ENCODE measurements around the gene TAS2R60.
"Not testable (repeated sequence)": the region's sequence is repeated elsewhere in the genome, so short reads cannot be mapped to it uniquely, and the experiment has no call there.

TAS2R60 gene

DNA sequence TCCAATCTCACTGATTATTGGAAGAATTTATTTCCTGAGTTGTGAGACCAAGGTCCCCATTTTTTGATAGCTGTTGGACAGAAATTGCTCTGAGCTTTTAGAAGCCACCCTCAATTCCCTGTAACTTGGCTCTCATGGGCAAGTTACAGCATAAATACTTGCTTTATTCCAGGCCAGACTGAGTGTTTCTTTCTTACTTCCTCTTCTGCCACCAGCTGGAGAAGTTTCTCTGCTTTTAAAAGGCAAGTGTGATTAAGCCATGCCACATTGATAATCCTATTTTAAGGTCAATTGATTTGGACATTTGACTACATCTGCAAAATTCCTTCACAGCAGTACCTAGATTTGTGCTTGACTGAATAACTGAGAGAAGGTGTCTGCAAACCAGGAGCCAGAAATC lies 20.3 kb downstream of the TAS2R60 start:
- in situ Hi-C loops (cut with HindIII; ENCODE audit: low sequenced_read_pairs) = no loop called here

DNA sequence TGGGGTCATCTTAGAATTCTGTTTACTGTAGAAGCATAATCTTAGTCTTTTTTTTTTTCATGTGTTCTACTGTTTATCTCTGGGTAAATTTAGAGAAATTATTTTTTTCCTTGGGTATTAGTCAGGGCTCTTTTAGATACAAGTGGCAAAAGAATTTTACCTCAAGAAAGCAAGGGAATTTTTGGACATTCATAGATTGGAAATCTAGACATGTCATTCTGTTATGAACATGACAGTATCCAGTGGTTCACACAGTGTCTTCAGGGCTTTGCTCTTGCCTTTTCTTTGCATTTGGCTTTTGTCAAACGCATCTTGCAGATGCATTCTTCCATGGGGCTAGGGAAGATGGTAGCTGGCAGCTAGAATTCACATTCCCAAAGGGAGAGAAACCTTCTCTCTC lies 20.7 kb downstream of the TAS2R60 start:
- in situ Hi-C loops (cut with HindIII; ENCODE audit: low sequenced_read_pairs) = no loop called here

DNA sequence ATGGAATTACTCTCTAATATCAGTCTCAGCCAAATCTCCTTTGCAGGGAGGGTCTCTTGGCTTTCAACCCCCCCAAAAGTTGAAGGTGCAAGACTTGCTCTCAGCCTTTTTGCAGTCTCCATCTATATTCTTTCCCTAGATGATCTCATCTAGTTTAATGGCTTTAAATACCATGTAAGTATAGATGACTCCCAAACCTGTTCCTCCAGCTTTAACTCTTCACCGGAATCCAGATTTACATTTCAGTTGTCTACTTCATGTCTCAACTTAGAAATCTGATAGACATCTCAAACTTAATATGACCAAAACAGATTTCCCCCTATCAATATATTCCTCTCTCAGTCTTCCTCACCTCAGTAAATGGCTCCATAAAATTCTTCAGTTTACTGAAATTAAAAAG lies 24.5 kb downstream of the TAS2R60 start:
- in situ Hi-C loops (cut with HindIII; ENCODE audit: low sequenced_read_pairs) = no loop called here

DNA sequence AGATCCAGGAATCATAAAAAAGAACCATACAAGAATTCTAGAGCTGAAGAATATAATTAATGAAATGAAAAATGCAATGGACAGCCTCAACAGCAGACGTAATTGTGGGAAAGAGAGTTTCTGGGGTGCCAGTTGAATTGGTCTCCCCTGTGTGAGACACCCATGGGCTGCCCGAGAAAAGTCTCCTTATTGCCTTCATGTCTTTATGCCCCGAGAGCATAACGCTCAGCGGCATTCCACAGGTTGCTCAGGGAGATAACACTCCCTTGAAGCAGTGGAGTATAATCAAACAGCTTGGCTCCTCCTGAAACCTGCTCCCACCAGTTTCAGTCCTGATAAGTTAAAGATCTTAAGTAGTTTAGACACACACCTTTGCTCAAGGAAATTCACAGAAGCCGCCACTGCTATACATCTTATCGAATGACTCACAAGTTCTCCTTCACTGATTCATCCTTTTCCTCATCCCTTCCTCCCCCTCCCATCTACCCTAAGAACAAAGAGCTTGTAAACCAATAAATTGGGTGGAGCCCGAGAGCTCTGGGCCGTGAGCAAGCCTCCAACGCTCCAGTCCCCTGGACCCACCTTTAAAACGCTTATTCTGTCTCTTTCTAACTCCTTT lies 28.9 kb downstream of the TAS2R60 start:
- in situ Hi-C loops (cut with HindIII; ENCODE audit: low sequenced_read_pairs) = not testable (repeated sequence)

DNA sequence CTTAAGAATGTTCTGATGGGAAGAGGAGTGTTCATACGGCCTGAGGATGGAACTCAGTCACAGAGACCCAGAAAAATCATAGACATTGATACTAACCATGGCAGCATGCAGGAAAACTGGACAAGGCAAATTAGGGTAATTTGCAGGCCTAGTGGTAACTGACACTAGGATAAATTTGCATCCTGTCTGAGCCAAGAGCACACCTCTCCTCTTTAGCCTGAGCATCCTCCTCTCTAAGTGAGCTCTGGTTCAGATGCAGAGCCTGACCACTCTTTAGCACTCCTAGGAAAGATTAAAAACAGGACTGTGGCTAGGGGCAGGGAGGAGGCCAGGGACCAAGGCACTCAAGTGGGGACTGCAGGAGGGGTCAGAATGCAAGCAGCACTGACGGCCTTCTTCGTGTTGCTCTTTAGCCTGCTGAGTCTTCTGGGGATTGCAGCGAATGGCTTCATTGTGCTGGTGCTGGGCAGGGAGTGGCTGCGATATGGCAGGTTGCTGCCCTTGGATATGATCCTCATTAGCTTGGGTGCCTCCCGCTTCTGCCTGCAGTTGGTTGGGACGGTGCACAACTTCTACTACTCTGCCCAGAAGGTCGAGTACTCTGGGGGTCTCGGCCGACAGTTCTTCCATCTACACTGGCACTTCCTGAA lies 34.4 kb downstream of the TAS2R60 start, which contains the start of gene TAS2R41:
Gene TAS2R41, plus strand, starts transcription at position 373 of the 650 bp plus-strand sequence. Its CDS starts 0 bp downstream, at position 373.
- in situ Hi-C loops (cut with HindIII; ENCODE audit: low sequenced_read_pairs) = no loop called here

DNA sequence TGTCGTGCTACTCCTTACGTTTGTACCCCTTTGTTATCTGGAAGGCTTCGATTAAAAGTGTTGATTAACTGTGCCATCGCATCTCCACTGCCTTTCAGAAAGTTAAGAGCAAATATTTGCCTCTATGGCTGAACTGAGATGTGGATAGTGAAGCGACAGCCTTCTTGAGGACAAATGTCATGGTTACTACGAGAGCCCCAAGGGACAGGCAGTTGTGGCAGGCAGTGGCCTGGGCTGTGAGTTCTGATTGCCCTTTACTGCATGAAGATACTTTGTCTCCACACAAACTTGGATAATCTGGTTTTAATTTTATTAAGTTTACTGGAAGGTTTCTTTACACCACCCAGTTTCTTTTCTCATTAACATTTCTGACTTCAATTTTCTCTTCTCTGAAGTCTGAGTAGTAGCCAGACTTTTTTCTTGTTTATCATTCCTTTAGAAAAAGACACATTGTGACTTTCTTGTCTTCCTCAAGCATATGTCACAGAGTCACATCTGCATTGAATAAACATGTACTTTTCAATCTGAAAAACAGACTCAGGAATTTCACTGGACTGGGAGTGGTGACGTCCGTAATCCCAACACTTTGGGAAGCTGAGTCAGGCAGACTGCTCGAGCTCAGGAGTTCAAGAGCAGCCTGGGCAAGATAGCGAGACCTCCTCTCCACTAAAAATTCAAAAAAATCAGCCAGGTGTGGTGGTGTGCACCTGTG lies 36.0 kb downstream of the TAS2R60 start:
- in situ Hi-C loops (cut with HindIII; ENCODE audit: low sequenced_read_pairs) = no loop called here

DNA sequence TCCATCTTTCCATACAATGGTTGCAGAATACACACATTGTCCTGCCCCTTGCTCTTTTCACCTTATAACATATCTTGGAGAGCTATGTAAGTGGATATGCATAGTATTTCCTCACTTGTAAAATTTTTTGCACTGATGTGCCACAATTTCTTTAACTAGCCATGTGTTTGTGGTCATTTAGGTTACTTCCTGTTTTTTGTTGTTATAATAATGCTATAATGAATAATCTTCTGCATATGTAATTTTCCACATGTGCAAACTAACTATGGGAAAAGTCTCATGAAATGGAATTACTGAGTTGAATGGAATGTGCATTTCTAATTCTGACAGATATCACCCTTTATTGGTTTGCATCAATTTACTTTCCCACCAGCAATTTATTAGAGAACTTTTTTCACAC lies 37.2 kb downstream of the TAS2R60 start:
- in situ Hi-C loops (cut with HindIII; ENCODE audit: low sequenced_read_pairs) = no loop called here

DNA sequence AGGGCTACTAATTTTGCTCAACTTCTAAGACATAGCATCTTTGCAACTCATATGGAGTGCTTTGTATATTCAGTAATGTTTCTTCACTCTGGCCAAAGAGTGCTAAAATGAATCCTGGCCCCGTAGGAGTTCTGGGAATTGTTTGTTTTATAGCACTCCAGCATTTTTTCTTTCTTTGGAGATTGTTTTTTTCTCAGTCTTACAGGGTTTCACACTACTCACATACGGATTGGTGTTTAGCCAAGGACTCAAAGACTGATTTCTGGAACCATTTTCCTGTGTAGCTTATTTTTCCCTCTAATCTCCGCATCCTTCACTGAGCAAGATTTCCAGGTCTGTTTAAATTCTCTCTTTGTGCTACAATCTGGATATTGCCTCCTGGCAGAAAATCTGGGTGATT lies 40.9 kb downstream of the TAS2R60 start:
- in situ Hi-C loops (cut with HindIII; ENCODE audit: low sequenced_read_pairs) = no loop called here

DNA sequence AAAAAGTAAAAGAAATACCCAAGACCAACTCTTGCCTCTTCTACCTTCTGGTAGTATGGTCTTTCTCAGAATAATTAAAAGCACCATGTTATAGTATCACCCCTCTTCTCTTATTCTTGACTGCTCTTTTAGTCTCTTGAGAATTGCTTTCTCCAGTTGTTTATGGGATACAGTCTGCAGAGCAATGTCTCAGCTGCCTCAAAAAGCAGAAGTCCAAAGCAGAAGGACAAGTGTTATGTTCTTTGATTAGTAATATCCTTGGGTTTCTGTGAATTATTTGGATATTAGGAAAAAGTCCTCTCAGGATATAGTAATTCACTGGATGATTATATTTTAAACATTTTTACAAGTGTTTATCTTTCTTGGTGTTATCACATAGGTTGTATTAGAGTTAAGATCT lies 41.8 kb downstream of the TAS2R60 start:
- in situ Hi-C loops (cut with HindIII; ENCODE audit: low sequenced_read_pairs) = no loop called here

DNA sequence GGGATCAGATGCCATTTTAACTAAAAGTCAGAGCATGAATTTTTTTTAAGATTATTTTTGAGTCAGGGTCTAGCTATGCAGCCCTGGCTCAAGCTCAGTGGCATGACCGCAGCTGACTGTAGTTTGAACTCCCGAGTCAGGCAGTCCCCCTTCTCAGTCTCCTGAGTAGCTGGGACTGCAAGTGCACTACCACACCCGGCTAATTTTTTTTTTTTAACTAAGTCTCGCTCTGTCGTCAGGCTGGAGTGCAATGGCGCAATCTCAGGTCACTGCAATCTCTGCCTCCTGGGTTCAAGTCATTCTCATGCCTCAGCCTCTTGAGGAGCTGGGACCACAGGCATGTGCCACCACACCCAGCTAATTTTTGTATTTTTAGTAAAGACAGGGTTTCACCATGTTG lies 42.2 kb downstream of the TAS2R60 start:
- in situ Hi-C loops (cut with HindIII; ENCODE audit: low sequenced_read_pairs) = no loop called here

DNA sequence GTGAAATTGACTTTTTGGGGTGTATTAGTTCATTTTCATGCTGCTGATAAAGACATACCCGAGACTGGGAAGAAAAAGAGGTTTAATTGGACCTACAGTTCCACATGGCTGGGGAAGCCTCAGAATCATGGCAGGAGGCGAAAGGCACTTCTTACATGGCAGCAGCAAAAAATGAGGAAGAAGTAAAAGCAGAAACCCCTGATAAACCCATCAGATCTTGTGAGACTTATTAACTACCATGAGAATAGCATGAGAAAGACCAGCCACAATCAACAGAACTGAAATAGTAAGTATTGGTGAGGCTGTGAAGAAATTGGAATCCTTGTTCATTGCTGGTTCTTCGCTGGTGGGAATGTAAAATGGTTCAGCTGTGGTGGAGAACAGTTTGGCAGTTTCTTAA lies 43.0 kb downstream of the TAS2R60 start:
- in situ Hi-C loops (cut with HindIII; ENCODE audit: low sequenced_read_pairs) = not testable (repeated sequence)

DNA sequence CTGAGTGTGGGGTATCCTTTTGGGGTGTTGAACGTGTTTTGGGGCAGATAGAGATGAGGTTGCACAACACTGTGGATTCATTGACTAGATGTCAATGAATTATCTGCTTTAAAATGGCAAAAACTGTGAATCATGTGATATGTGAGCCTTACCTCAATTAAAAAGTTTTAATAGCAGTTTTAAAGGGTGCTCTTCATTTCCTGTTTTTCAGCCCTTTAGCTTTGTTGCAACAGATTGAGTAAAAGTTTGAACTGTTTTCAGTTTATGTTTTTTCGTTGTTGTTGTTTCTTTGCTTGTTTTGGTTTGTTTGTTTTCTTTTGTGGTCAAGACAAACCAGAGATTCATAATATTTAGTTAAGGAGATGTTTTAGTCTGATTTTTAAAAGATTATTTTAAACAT lies 43.8 kb downstream of the TAS2R60 start:
- in situ Hi-C loops (cut with HindIII; ENCODE audit: low sequenced_read_pairs) = no loop called here

DNA sequence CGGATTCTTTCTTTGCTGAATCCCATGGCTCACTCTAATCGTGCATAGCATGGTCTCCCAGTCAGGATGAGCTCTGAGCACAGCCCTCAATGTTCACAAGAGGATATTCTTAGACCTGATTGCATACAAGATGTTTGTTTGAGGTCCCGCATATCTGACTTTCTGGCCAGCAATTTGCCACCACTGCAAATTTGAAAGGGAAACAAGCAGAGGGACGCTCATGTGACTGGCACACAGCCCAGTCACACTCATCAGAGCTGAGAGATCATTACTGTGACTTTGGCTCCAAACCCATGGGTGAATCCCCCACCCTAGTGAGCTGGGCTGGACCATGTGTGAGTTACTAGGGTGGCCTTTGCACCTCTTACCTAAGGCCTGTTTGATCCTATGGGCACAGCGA lies 44.3 kb downstream of the TAS2R60 start:
- in situ Hi-C loops (cut with HindIII; ENCODE audit: low sequenced_read_pairs) = no loop called here

DNA sequence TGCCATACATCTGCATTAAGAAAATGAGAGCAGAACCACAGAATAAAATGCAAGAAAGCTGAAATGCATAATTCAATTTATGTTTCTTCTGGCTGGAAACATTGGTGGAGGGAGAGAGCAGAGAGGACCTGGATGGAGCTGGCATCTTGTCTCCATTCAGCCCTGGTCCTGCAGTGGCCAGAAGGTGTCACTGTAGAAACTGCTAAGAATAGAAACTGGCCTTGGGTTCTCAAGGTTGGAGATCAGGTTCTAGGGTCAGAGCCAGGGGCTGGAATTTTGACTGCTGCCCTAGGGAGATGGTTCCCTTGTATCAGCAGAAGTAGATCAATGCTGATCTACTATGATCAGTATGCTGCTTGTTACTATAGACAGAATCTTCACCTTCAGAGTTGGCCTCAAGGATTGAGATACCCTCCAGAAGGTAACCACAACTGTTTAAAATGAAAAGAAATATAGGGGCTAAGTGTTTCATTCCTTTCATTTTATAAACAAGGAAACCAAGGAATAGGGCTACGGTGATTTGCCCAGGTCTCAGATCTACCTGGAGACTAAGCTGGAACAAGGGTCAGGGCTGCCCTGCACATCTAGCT lies 47.6 kb downstream of the TAS2R60 start:
- in situ Hi-C loops (cut with HindIII; ENCODE audit: low sequenced_read_pairs) = loop anchor here (5.0 kb wide), 1 partner anchor 74 kb away; no protein-coding TSS in a partner anchor

DNA sequence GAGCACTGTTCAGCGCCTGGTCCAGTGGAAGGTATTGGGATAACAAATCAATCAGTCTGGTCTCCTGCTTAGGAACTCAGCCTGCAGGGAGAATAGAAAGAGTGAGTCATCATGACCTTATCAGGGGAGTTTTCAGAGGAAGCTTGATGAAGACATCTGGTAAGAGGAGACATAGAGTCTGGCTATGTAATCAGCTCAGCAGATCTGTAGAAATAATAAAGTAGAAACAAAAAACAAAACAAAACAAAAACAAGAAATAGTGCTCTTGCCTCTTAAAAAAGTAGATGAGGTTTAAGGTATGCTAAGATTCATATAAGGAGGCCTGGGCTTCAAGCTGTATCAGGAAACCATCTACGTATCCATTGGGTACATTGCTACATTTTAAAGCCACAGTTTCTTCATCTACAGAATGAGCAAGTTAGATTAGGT lies 48.8 kb downstream of the TAS2R60 start:
- in situ Hi-C loops (cut with HindIII; ENCODE audit: low sequenced_read_pairs) = loop anchor here (5.0 kb wide), 1 partner anchor 75 kb away; no protein-coding TSS in a partner anchor

DNA sequence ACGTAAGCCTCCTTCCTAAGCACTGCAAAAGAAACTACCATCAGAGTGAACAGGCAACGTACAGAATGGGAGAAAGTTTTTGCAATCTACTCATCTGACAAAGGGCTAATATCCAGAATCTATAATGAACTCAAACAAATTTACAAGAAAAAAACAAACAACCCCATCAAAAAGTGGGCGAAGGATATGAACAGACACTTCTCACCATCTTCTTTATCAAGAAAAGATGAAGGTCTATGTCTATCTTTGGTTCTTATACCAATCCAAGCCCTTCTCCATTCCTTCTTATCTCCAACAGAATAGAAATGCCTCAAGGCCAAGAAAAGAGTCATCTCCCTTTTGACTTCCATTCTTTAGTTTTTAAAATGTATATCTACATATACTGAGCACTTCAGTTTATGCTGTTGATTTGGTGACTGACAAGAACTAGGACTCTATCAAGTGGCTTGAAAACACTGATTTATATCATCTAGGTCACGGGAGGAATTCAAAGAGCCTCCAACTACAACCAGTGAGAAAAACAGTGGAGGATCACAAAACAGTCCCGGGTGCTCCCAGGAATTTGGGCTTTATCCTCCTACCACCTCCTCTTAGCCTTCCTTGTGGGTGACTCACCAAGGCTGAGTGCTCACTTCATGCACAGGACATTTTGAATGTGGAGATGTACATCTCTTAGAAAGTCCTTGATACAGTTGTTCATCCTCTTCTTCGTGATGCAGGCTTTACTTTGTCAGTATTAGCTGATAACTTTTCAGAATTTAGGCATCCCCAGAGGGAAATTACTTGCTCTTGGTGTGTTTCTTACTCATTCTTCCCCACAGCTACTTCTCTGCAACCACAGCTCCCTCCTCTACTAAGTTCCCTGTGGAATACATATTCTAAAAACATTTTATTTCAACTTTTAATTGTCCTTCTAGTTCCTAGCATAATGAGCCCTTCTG lies 49.8 kb downstream of the TAS2R60 start:
- in situ Hi-C loops (cut with HindIII; ENCODE audit: low sequenced_read_pairs) = loop anchor here (5.0 kb wide), 1 partner anchor 76 kb away; no protein-coding TSS in a partner anchor

DNA sequence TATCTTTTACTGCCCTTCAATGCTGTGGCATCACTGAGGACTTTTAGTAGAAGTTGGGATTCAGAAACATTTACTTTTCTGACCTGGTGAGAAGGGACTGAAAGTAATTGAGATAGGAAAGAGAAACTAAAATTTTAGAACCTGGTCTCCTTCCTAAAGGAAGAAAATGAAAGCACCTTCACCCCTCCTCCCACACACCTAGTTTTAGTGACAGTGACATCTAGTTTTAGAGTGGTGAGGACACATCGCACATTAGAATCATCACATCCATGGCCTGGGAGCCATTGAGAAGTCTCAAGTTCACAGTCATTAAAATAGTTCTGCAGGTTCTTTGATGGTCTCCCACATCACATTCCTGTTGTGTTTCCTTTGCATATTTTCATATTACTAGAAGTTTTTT lies 50.5 kb downstream of the TAS2R60 start:
- in situ Hi-C loops (cut with HindIII; ENCODE audit: low sequenced_read_pairs) = loop anchor here (5.0 kb wide), 1 partner anchor 76 kb away; no protein-coding TSS in a partner anchor
